ENCODE measurements around the gene LHX2.

The LHX2 gene

GRCh38 chr9:124077915-124078572 is 66.5 kb downstream of the LHX2 start:
- no peak overlapping the region for H3K4me3 ChIP-seq (IDR thresholded peaks at IDR 0.05; ENCODE audit: insufficient read depth, low read depth, low read length)
- no peak overlapping the region for H2AFZ ChIP-seq (ENCODE audit: low read depth)
- no peaks in the 10 kb centered on the region for H3K79me2 ChIP-seq (ENCODE audit: insufficient read depth, low read depth)
- no peaks in the 10 kb centered on the region for H4K20me1 ChIP-seq (ENCODE audit: insufficient read depth)
- H3K27ac ChIP-seq: no peak overlapping the region
- no peaks in the 10 kb centered on the region for H3K27me3 ChIP-seq (ENCODE audit: insufficient read depth, low read depth)
- H3K9ac ChIP-seq: no peak overlapping the region
- H3K4me2 ChIP-seq: no peak overlapping the region
- no peak for TF ChIP-seq CTCF (conservative IDR thresholded peaks at IDR 0.05; ENCODE audit: low read depth, low read length)
- no peaks in the 10 kb centered on the region for H3K4me1 ChIP-seq (ENCODE audit: low read depth, poor library complexity, severe bottlenecking)
- H3K36me3 ChIP-seq (ENCODE audit: insufficient read depth): no peaks in the 10 kb centered on the region

GRCh38 chr9:124078641-124079040 is 67.1 kb downstream of the LHX2 start:
- H3K79me2 ChIP-seq (ENCODE audit: insufficient read depth, low read depth): no peaks in the 10 kb centered on the region
- H3K4me2 ChIP-seq: no peak overlapping the region
- H3K27me3 ChIP-seq (ENCODE audit: insufficient read depth, low read depth): no peaks in the 10 kb centered on the region
- H3K4me3 ChIP-seq (IDR thresholded peaks at IDR 0.05; ENCODE audit: insufficient read depth, low read depth, low read length): no peak overlapping the region
- H3K9ac ChIP-seq: no peak overlapping the region
- H3K4me1 ChIP-seq (ENCODE audit: low read depth, poor library complexity, severe bottlenecking): no peaks in the 10 kb centered on the region
- no peak overlapping the region for H3K27ac ChIP-seq
- TF ChIP-seq CTCF (conservative IDR thresholded peaks at IDR 0.05; ENCODE audit: low read depth, low read length): no peak
- H2AFZ ChIP-seq (ENCODE audit: low read depth): no peak overlapping the region
- H3K36me3 ChIP-seq (ENCODE audit: insufficient read depth): no peaks in the 10 kb centered on the region
- H4K20me1 ChIP-seq (ENCODE audit: insufficient read depth): no peaks in the 10 kb centered on the region

- H3K27me3 ChIP-seq (ENCODE audit: insufficient read depth, low read depth): no peaks in the 10 kb centered on the region
- H3K4me1 ChIP-seq (ENCODE audit: low read depth, poor library complexity, severe bottlenecking): no peaks in the 10 kb centered on the region
- no peaks in the 10 kb centered on the region for H4K20me1 ChIP-seq (ENCODE audit: insufficient read depth)
- H3K27ac ChIP-seq: no peak overlapping the region
- H2AFZ ChIP-seq (ENCODE audit: low read depth): no peak overlapping the region
- H3K36me3 ChIP-seq (ENCODE audit: insufficient read depth): no peaks in the 10 kb centered on the region
- H3K9ac ChIP-seq: no peak overlapping the region
- no peak for TF ChIP-seq CTCF (conservative IDR thresholded peaks at IDR 0.05; ENCODE audit: low read depth, low read length)
- no peak overlapping the region for H3K4me2 ChIP-seq
- no peak overlapping the region for H3K4me3 ChIP-seq (IDR thresholded peaks at IDR 0.05; ENCODE audit: insufficient read depth, low read depth, low read length)
- no peaks in the 10 kb centered on the region for H3K79me2 ChIP-seq (ENCODE audit: insufficient read depth, low read depth)
Measured at GRCh38 chr9:124079176-124079925, 67.8 kb downstream of the LHX2 start.

GRCh38 chr9:124082622-124083021 is 71.1 kb downstream of the LHX2 start:
- Histone ChIP-seq H3K27me3 (ENCODE audit: insufficient read depth, low read depth) (no peaks in the 10 kb centered on the region), H3K4me3 (IDR thresholded peaks at IDR 0.05; ENCODE audit: insufficient read depth, low read depth, low read length) (no peak overlapping the region)
- no peak for TF ChIP-seq CTCF (conservative IDR thresholded peaks at IDR 0.05; ENCODE audit: low read depth, low read length)

More at GRCh38 chr9:124082622-124083021, 71.1 kb downstream of the LHX2 start:
- no peaks in the 10 kb centered on the region for H4K20me1 ChIP-seq (ENCODE audit: insufficient read depth)
- no peaks in the 10 kb centered on the region for H3K79me2 ChIP-seq (ENCODE audit: insufficient read depth, low read depth)
- no peak overlapping the region for H3K9ac ChIP-seq
- no peak overlapping the region for H3K4me2 ChIP-seq
- no peak overlapping the region for H3K27ac ChIP-seq
- no peaks in the 10 kb centered on the region for H3K36me3 ChIP-seq (ENCODE audit: insufficient read depth)
- no peak overlapping the region for H2AFZ ChIP-seq (ENCODE audit: low read depth)
- no peaks in the 10 kb centered on the region for H3K4me1 ChIP-seq (ENCODE audit: low read depth, poor library complexity, severe bottlenecking)
